GM19463 (cell line): ENCODE data around the gene MICU2.

ENCODE experiments used
- ATAC-seq: cut with Tn5 transposase; IDR thresholded peaks from one replicate; pipeline ENCODE4 v1.9.1; 2021; ENCODE audit warnings: mild to moderate bottlenecking, moderate library complexity; ENCODE audit not compliant: unreplicated experiment

The MICU2 gene

GRCh38 chr13:21603531-21604448 lies at the start of gene MICU2:
Gene MICU2, minus strand, starts transcription at chr13:21604170. Its CDS starts 22 bp downstream, at chr13:21604148.
- ATAC-seq = peak; percentile 95

DNA sequence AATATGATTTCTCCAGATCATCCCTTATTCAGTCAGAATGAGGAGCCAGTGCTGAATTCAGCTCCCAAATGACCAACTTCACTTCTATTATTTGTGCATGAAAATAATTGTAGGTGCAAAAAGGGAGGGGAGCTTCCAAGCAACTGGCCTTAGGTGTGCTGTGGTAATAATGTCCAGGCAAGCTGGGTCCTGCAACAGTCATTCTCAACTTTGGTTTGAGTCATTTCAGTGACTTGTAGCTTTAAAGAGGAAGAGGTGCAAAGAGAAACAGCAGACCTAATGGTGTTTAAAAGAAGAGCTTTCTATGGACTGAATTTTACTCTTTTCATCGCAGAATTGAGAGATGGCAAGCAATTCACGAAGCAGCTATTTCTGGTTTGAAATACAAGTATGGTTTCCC lies 37.7 kb upstream of the MICU2 start:
- no peak for ATAC-seq

DNA sequence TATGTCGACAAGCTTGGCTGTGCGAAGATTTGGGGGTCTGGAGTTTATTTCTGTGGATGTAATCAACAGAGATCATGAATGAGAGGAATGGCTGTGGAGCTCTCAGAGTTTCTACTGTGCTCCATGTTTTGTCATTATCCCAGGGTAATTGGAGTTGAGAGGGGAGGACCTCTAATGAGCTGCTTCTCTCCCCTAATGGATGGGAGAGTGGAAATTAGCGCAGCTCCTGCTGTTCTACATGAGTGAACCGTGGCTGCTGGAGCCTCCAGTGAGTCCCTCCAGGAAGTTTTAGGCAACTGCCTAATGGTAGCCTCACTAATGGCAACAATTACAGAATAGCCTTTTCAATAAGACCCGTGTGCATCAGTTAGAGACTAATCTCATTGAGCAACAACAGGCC lies 35.6 kb upstream of the MICU2 start:
- ATAC-seq = no peak

DNA sequence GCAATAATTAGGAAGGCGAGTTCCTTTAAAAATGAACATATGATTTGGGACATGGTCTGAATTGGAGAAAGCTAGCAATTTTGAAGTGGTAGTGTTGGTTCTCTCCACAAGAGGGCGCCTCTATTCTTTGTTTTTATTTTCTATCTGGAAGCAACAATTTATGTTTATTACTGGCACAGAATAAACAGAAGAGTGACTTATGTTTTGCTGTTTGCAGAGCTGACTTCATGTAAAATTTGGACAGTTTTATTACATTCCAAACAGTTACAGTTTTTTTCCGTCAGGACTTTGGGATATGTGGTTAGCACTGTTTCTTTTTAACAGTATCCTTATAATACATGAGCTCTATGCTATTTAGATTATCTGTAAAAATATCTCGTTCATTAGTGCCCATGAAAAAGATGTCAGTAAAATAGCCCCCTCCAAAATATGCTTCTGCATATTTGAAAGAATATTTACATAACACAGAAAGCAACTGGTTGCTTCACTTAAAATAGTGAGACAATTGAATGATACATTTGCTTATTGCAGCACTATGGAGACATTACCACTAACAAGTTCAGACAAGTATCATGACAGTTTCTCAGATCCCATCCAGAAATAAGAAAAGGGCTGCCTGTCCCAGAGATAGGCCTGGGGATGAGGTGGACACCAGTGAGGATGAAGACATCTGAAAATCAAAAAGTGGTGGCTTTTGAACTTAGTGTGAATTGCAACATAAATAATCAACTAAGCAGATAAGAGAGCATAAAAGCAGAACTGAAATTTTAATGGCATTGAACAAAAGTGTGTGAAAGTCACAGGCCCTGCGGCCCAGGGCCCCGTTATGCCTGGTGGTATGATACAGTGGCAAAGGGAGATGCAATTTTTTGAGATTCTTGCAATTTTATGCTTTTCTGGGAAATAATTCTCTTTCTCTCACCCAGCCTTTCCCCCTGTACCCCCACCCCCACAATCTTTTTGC lies 34.6 kb upstream of the MICU2 start:
- ATAC-seq = peak; percentile 56

DNA sequence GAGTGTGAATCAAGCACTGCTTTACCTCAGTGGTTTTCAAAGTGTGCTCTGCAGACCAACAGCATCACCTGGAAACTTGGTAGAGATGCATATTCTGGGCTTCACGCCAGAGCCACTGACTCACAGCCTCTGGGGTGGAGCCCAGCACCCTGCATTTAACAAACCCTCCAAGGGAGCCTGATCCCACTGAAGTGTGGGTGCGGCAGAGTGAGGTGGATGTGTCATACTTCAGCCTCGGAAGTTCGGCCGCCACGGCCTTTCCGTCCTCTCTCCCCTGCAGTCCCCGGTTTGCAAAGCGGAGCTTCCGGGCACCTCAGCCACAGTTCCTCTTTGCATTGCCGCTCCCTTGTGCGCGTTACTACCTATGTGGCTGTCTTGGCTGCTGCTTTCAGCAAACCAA lies 33.3 kb upstream of the MICU2 start:
- no peak for ATAC-seq

GRCh38 chr13:21636656-21637055 lies 32.7 kb upstream of the MICU2 start:
- no peak for ATAC-seq

DNA sequence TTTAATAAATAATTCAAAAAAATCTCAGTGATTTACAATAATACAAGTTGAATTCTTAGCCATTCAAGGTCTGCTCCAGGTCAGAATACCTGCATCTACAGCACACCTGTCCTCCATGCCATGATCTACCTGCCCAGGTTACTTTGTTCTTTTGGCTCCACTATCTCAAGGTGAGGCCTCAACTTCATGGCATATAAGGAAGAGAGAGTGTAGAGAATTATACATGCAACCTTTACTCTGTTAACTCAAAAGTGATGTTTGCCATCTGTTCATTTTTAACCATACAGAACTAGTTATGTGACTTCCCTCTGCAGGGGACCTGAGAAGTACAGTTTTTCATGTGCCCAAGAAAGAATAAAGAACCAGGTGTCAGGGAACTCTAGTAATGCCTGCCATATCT lies 28.2 kb upstream of the MICU2 start:
- no peak for ATAC-seq

- no peak for ATAC-seq
Measured at GRCh38 chr13:21625366-21625765, 21.4 kb upstream of the MICU2 start.

- no peak for ATAC-seq
Measured at GRCh38 chr13:21620861-21621260, 16.9 kb upstream of the MICU2 start.

- no peak for ATAC-seq
Measured at GRCh38 chr13:21619633-21620220, 15.8 kb upstream of the MICU2 start.

DNA sequence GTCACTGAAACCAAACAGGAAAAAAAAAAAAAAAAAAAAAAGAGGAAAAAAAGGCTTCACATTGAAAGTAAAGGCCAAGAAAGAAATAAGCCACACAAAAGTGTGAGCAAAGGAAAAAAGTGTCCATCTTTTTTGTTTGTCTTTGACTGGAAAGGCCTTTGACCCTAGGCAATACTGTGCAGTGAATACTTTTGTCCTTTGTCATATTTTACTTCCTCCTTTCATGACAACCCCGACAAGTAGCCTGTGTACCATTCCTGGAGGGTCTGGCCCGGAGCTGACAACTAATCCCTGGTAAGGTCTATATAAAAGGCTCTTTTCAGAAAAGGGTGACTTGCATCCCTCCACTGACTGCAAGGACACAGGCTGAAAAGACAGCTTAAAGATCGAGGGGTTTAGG lies 12.9 kb upstream of the MICU2 start:
- ATAC-seq = no peak

GRCh38 chr13:21616205-21616866 lies 12.4 kb upstream of the MICU2 start:
- no peak for ATAC-seq

GRCh38 chr13:21615427-21615826 lies 11.5 kb upstream of the MICU2 start:
- ATAC-seq = no peak

- ATAC-seq = no peak
Measured at GRCh38 chr13:21613791-21614190, 9.8 kb upstream of the MICU2 start.

DNA sequence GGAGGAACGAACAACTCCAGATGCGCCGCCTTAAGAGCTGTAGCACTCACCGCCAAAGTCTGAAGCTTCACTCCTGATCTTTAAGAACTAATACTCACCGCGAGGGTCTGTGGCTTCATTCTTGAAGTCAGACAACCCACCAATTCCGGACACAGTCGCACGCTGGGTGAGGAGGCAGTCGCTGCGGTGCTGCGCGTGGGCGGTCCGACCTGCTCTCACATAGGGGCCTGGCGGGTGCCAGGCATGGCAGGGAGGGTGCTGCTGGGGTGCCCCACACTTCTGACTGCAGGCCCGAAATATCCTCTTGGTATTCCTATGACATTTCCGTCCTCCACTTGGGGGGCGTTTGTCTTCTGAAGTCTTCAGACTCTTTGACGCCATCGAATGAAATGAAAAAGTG lies 7.4 kb upstream of the MICU2 start:
- ATAC-seq = no peak

GRCh38 chr13:21610687-21611086 lies 6.7 kb upstream of the MICU2 start:
- ATAC-seq = no peak

- ATAC-seq = no peak
Measured at GRCh38 chr13:21608961-21609360, 5.0 kb upstream of the MICU2 start.

- no peak for ATAC-seq
Measured at GRCh38 chr13:21606796-21607195, 2.8 kb upstream of the MICU2 start.

DNA sequence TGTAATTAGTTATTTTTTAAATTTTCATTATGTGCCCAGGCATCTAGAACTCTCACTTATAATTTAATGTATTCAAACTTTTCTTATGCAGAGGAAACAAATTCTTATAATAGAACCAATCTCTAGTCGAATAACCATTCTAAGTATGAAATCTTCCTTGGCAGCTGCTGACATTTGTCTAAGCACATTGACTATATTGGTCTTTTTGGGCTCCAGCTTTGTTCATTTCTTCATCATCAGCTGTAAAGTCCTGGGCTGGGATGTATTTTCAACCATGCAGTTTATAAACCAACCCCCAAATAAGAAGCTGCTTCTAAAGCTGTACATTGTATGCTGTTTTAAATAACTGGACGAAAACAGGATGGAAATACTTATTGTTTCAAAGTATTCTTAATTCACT lies 2.3 kb upstream of the MICU2 start:
- ATAC-seq = no peak

DNA sequence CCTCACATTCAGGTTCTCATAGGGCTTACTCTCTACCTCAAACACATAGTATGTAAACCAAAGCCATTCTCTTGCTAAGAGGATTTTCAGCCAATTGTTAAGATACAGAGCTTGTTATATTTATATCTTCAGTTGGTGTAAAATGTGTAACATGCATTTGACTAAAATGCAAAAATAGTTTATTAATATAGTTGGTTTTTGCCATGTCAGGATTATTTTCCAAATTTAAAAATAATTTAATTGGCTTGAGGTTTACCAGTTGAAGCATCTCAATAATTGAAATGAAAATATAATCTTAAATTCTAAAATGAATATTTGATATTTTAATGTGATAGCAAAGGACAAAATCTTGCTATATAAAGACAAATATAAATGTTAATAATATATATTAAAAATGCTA lies 7.2 kb downstream of the MICU2 start:
- ATAC-seq = no peak

- peak; percentile 59 for ATAC-seq
Measured at GRCh38 chr13:21595546-21595822, 8.5 kb downstream of the MICU2 start.
